ENCODE results near the gene ODAD2. TPM values are rescaled to one million over a fixed set of nuclear protein-coding genes. Genes with fewer than 3 reads are reported as not detected.
"Not testable (repeated sequence)": the region's sequence is repeated elsewhere in the genome, so short reads cannot be mapped to it uniquely, and the experiment has no call there.

ODAD2 gene
- total RNA-seq, 1 experiment from 2014 or later: 4.1 TPM

DNA sequence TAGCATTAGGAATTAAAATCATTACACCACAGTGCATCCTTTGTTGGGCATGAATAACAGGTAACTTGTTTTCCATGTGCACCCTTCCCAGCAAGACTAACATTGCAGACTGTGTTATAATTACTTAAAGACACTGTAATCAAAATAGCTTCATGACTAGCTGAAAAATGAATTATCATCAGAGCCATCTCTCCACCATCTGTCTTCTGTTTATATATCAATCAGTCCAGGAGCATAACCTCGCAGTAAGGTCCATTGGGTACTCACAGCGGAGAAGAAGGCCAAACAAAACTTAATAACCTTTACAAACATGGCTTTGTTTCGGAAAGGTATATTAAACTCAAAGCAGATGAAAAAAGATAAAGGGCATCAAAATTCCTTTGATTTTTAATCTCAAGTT is 90.6 kb downstream of the ODAD2 start (continued):
- TF ChIP-seq, protein P1, sequence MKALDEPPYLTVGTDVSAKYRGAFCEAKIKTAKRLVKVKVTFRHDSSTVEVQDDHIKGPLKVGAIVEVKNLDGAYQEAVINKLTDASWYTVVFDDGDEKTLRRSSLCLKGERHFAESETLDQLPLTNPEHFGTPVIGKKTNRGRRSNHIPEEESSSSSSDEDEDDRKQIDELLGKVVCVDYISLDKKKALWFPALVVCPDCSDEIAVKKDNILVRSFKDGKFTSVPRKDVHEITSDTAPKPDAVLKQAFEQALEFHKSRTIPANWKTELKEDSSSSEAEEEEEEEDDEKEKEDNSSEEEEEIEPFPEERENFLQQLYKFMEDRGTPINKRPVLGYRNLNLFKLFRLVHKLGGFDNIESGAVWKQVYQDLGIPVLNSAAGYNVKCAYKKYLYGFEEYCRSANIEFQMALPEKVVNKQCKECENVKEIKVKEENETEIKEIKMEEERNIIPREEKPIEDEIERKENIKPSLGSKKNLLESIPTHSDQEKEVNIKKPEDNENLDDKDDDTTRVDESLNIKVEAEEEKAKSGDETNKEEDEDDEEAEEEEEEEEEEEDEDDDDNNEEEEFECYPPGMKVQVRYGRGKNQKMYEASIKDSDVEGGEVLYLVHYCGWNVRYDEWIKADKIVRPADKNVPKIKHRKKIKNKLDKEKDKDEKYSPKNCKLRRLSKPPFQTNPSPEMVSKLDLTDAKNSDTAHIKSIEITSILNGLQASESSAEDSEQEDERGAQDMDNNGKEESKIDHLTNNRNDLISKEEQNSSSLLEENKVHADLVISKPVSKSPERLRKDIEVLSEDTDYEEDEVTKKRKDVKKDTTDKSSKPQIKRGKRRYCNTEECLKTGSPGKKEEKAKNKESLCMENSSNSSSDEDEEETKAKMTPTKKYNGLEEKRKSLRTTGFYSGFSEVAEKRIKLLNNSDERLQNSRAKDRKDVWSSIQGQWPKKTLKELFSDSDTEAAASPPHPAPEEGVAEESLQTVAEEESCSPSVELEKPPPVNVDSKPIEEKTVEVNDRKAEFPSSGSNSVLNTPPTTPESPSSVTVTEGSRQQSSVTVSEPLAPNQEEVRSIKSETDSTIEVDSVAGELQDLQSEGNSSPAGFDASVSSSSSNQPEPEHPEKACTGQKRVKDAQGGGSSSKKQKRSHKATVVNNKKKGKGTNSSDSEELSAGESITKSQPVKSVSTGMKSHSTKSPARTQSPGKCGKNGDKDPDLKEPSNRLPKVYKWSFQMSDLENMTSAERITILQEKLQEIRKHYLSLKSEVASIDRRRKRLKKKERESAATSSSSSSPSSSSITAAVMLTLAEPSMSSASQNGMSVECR (CRISPR knock-in tag; IDR thresholded peaks at IDR 0.05; ENCODE audit: borderline replicate concordance): no peak
- TF ChIP-seq RELA (CRISPR knock-in tag; IDR thresholded peaks at IDR 0.05; ENCODE audit: borderline replicate concordance): no peak
- no peak for TF ChIP-seq IRF2 (CRISPR knock-in tag; IDR thresholded peaks at IDR 0.05; ENCODE audit: borderline replicate concordance, low read depth)
- no peak for TF ChIP-seq ELF4 (CRISPR knock-in tag; IDR thresholded peaks at IDR 0.05; ENCODE audit: low read depth)
- TF ChIP-seq, protein P2, sequence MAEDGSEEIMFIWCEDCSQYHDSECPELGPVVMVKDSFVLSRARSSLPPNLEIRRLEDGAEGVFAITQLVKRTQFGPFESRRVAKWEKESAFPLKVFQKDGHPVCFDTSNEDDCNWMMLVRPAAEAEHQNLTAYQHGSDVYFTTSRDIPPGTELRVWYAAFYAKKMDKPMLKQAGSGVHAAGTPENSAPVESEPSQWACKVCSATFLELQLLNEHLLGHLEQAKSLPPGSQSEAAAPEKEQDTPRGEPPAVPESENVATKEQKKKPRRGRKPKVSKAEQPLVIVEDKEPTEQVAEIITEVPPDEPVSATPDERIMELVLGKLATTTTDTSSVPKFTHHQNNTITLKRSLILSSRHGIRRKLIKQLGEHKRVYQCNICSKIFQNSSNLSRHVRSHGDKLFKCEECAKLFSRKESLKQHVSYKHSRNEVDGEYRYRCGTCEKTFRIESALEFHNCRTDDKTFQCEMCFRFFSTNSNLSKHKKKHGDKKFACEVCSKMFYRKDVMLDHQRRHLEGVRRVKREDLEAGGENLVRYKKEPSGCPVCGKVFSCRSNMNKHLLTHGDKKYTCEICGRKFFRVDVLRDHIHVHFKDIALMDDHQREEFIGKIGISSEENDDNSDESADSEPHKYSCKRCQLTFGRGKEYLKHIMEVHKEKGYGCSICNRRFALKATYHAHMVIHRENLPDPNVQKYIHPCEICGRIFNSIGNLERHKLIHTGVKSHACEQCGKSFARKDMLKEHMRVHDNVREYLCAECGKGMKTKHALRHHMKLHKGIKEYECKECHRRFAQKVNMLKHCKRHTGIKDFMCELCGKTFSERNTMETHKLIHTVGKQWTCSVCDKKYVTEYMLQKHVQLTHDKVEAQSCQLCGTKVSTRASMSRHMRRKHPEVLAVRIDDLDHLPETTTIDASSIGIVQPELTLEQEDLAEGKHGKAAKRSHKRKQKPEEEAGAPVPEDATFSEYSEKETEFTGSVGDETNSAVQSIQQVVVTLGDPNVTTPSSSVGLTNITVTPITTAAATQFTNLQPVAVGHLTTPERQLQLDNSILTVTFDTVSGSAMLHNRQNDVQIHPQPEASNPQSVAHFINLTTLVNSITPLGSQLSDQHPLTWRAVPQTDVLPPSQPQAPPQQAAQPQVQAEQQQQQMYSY (CRISPR knock-in tag; IDR thresholded peaks at IDR 0.05): no peak
- TF ChIP-seq NR1H2 (CRISPR knock-in tag; IDR thresholded peaks at IDR 0.05): no peak
- TF ChIP-seq MAX (CRISPR knock-in tag; IDR thresholded peaks at IDR 0.05): no peak
- TF ChIP-seq ZNF121 (CRISPR knock-in tag; IDR thresholded peaks at IDR 0.05): no peak
- TF ChIP-seq ZNF532 (CRISPR knock-in tag; IDR thresholded peaks at IDR 0.05; ENCODE audit: borderline replicate concordance): no peak

DNA sequence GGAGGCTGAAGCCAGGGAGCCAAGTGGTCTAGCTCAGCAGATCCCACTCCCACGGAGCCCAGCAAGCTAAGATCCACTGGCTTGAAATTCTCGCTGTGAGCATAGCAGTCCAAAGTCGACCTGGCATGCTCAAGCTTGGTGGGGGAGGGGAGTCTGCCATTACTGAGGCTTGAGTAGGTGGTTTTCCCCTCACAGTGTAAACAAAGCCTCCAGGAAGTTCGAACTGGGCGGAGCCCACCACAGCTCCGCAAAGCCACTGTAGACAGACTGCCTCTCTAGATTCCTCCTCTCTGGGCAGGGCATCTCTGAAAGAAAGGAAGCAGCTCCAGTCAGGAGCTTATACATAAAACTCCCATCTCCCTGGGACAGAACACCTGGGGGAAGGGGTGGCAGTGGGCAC is 99.4 kb downstream of the ODAD2 start:
- peak; percentile 77 for ATAC-seq

DNA sequence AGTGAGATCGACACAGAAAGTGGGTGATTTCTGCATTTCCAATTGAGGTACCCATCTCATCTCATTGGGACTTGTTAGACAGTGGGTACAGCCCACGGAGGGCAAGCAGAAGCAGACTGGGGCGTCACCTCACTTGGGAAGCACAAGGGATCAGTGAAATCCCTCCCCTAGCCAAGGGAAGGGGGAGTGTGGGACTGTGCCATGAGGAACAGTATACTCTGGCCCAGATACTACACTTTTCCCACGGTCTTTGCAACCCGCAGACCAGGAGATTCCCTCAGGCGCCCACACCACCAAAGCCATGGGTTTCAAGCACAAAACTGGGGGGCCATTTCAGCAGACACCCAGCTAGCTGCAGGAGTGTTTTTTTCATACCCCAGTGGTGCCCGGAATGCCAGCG is 99.8 kb downstream of the ODAD2 start:
- H3K27me3 Mint-ChIP-seq (ENCODE audit: low read depth): no peaks in the 10 kb centered on the region
- H3K27ac Mint-ChIP-seq: no peak overlapping the region
- ChIA-PET POLR2A (no interaction called here), CTCF (no interaction called here)
- H3K36me3 Mint-ChIP-seq: peaks cover 6% of the 10 kb centered on the region
- peaks cover 10% of the 10 kb centered on the region for H3K4me1 Mint-ChIP-seq
- H3K9me3 Mint-ChIP-seq: peaks cover 21% of the 10 kb centered on the region
- H3K4me3 Mint-ChIP-seq: no peak overlapping the region
- DNase-seq (ENCODE audit: low spot score) (no peak), ATAC-seq (peak; percentile 67)
- TF ChIP-seq, protein P3, sequence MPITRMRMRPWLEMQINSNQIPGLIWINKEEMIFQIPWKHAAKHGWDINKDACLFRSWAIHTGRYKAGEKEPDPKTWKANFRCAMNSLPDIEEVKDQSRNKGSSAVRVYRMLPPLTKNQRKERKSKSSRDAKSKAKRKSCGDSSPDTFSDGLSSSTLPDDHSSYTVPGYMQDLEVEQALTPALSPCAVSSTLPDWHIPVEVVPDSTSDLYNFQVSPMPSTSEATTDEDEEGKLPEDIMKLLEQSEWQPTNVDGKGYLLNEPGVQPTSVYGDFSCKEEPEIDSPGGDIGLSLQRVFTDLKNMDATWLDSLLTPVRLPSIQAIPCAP (CRISPR knock-in tag; IDR thresholded peaks at IDR 0.05): no peak
- no peak for TF ChIP-seq KAT7 (CRISPR knock-in tag; IDR thresholded peaks at IDR 0.05; ENCODE audit: borderline replicate concordance)
- TF ChIP-seq, protein P4, sequence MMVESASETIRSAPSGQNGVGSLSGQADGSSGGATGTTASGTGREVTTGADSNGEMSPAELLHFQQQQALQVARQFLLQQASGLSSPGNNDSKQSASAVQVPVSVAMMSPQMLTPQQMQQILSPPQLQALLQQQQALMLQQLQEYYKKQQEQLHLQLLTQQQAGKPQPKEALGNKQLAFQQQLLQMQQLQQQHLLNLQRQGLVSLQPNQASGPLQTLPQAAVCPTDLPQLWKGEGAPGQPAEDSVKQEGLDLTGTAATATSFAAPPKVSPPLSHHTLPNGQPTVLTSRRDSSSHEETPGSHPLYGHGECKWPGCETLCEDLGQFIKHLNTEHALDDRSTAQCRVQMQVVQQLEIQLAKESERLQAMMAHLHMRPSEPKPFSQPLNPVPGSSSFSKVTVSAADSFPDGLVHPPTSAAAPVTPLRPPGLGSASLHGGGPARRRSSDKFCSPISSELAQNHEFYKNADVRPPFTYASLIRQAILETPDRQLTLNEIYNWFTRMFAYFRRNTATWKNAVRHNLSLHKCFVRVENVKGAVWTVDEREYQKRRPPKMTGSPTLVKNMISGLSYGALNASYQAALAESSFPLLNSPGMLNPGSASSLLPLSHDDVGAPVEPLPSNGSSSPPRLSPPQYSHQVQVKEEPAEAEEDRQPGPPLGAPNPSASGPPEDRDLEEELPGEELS (CRISPR knock-in tag; IDR thresholded peaks at IDR 0.05): no peak
- TF ChIP-seq ZNF423 (CRISPR knock-in tag; IDR thresholded peaks at IDR 0.05): no peak
- no peak for TF ChIP-seq ZNF396 (CRISPR knock-in tag; IDR thresholded peaks at IDR 0.05; ENCODE audit: borderline replicate concordance)
- no peak for TF ChIP-seq CBFB (CRISPR knock-in tag; IDR thresholded peaks at IDR 0.05; ENCODE audit: low read depth)
- TF ChIP-seq ZNF671 (CRISPR knock-in tag; IDR thresholded peaks at IDR 0.05): no peak
- no peak for TF ChIP-seq ZNF416 (CRISPR knock-in tag; IDR thresholded peaks at IDR 0.05)

More for the DNA sequence above, 99.4 kb downstream of the ODAD2 start:
- CTCF ChIA-PET; H3K27me3 Mint-ChIP-seq (ENCODE audit: low read depth); POLR2A ChIA-PET; H3K4me3 Mint-ChIP-seq; H3K36me3 Mint-ChIP-seq; H3K27ac Mint-ChIP-seq: not testable (repeated sequence)
- peak; percentile 49 for DNase-seq (ENCODE audit: low spot score)
- Mint-ChIP-seq H3K9me3 (peaks cover 22% of the 10 kb centered on the region), H3K4me1 (peaks cover 10% of the 10 kb centered on the region)
- TF ChIP-seq FOXK1 (CRISPR knock-in tag; IDR thresholded peaks at IDR 0.05): peak; percentile 33; the same call in 1 of the 2 replicates

Measured in WTC11 (cell line).